WTC11 (cell line): Measurements from ENCODE around the gene CLCF1. TPM values are rescaled to one million over a fixed set of nuclear protein-coding genes. Genes with fewer than 3 reads are reported as not detected.

Experiments
- ATAC-seq: fragments of 200-7000 bp; cut with Tn5 transposase; 2 replicates; pipeline ENCODE4 v1.10.0; 2021; ENCODE audit warnings: mild to moderate bottlenecking, moderate library complexity
- CTCF ChIA-PET: fragments of 300-600 bp; sonication (Branson Sonifier 250); formaldehyde crosslinking; loops from one replicate; lab custom pipeline; 2021; ENCODE audit warnings: antibody characterized with exemption; lab: Charles Lee
- POLR2A ChIA-PET: fragments of 350-600 bp; sonication (Branson Sonifier 250); formaldehyde crosslinking; loops from one replicate; lab custom pipeline; 2021; ENCODE audit warnings: antibody characterized with exemption; lab: Charles Lee
- DNase-seq: peaks from one replicate; pipeline ENCODE4 v3.0.0; 2021; ENCODE audit warnings: low spot score
- H3K27ac Mint-ChIP-seq: 2 replicates; pipeline ENCODE4 v1.8.0; 2021; ENCODE audit warnings: mixed read lengths
- H3K27me3 Mint-ChIP-seq: 2 replicates; pipeline ENCODE4 v1.8.0; 2021; ENCODE audit warnings: low read depth, mild to moderate bottlenecking, moderate library complexity, mixed read lengths
- H3K36me3 Mint-ChIP-seq: 2 replicates; pipeline ENCODE4 v1.8.0; 2021; ENCODE audit warnings: mixed read lengths
- H3K4me1 Mint-ChIP-seq: 2 replicates; pipeline ENCODE4 v1.8.0; 2022; ENCODE audit warnings: mixed read lengths
- H3K4me3 Mint-ChIP-seq: 2 replicates; pipeline ENCODE4 v1.8.0; 2021; ENCODE audit warnings: mild to moderate bottlenecking, moderate library complexity, mixed read lengths
- H3K9me3 Mint-ChIP-seq: 2 replicates; pipeline ENCODE4 v1.8.0; 2021; ENCODE audit warnings: mixed read lengths
- CBFB ChIP-seq: sonication (generic); formaldehyde crosslinking; IDR thresholded peaks from 2 replicates; pipeline ENCODE4 v1.8.1; 2022; ENCODE audit warnings: mild to moderate bottlenecking, low read depth, missing genetic modification reagents
- ESRRA ChIP-seq: sonication (generic); formaldehyde crosslinking; IDR thresholded peaks from 2 replicates; pipeline ENCODE4 v1.8.1; 2022; ENCODE audit warnings: mild to moderate bottlenecking, missing genetic modification reagents, borderline replicate concordance
- ETV6 ChIP-seq: sonication (generic); formaldehyde crosslinking; IDR thresholded peaks from 2 replicates; pipeline ENCODE4 v1.8.1; 2022; ENCODE audit warnings: mild to moderate bottlenecking, missing genetic modification reagents
- FOXJ3 ChIP-seq: sonication (generic); formaldehyde crosslinking; IDR thresholded peaks from 2 replicates; pipeline ENCODE4 v1.9.0; 2021; ENCODE audit warnings: missing genetic modification reagents, mild to moderate bottlenecking, borderline replicate concordance
- FOXK1 ChIP-seq: sonication (generic); formaldehyde crosslinking; IDR thresholded peaks from 2 replicates; pipeline ENCODE4 v1.8.0; 2022; ENCODE audit warnings: mild to moderate bottlenecking, moderate library complexity, missing genetic modification reagents
- IRF2 ChIP-seq: sonication (generic); formaldehyde crosslinking; IDR thresholded peaks from 2 replicates; pipeline ENCODE4 v1.8.0; 2022; ENCODE audit warnings: low read depth, missing genetic modification reagents, borderline replicate concordance
- JAZF1 ChIP-seq: fragments of 250-450 bp; sonication (Bioruptor Pico); IDR thresholded peaks from 2 replicates; pipeline ENCODE4 v1.9.0; 2021; ENCODE audit warnings: moderate library complexity, mild to moderate bottlenecking, inconsistent platforms
- MYBL2 ChIP-seq: sonication (generic); formaldehyde crosslinking; IDR thresholded peaks from 2 replicates; pipeline ENCODE4 v1.8.1; 2023; ENCODE audit warnings: mild to moderate bottlenecking, moderate library complexity, missing genetic modification reagents
- NR1H2 ChIP-seq: sonication (generic); formaldehyde crosslinking; IDR thresholded peaks from 2 replicates; pipeline ENCODE4 v1.9.0; 2021; ENCODE audit warnings: mild to moderate bottlenecking, moderate library complexity, missing genetic modification reagents
- TEAD1 ChIP-seq: sonication (generic); formaldehyde crosslinking; IDR thresholded peaks from 2 replicates; pipeline ENCODE4 v1.8.0; 2022; ENCODE audit warnings: mild to moderate bottlenecking, missing genetic modification reagents
- TEAD4 ChIP-seq: sonication (generic); formaldehyde crosslinking; IDR thresholded peaks from 2 replicates; pipeline ENCODE4 v1.8.0; 2022; ENCODE audit warnings: mild to moderate bottlenecking, missing genetic modification reagents
- ZNF121 ChIP-seq: sonication (generic); formaldehyde crosslinking; IDR thresholded peaks from 2 replicates; pipeline ENCODE4 v1.8.0; 2023; ENCODE audit warnings: missing genetic modification reagents
- ZNF219 ChIP-seq: sonication (generic); formaldehyde crosslinking; IDR thresholded peaks from 2 replicates; pipeline ENCODE4 v1.8.0; 2023; ENCODE audit warnings: missing genetic modification reagents, mild to moderate bottlenecking, borderline replicate concordance
- ZNF671 ChIP-seq: fragments of 250-450 bp; sonication (Bioruptor Pico); IDR thresholded peaks from 2 replicates; pipeline ENCODE4 v1.8.0; 2021; ENCODE audit warnings: mild to moderate bottlenecking
- total RNA-seq: library from RNA; stranded (reverse); gene quantifications from 3 replicates; pipeline ENCODE4 v1.2.3, GENCODE V29; 2021
- TF ChIP-seq, protein P1 (sequence below): sonication (generic); formaldehyde crosslinking; IDR thresholded peaks from 2 replicates; pipeline ENCODE4 v1.8.0; 2022; ENCODE audit warnings: mild to moderate bottlenecking, missing genetic modification reagents
- TF ChIP-seq, protein P2 (sequence below): fragments of 250-450 bp; sonication (Bioruptor Pico); IDR thresholded peaks from 2 replicates; pipeline ENCODE4 v2.1.2; 2022; ENCODE audit warnings: mild to moderate bottlenecking, moderate library complexity
- TF ChIP-seq, protein P3 (sequence below): sonication (generic); formaldehyde crosslinking; IDR thresholded peaks from 2 replicates; pipeline ENCODE4 v1.8.1; 2022; ENCODE audit warnings: low read depth, missing genetic modification reagents, borderline replicate concordance
- TF ChIP-seq, protein P4 (sequence below): sonication (generic); formaldehyde crosslinking; IDR thresholded peaks from 2 replicates; pipeline ENCODE4 v1.8.1; 2023; ENCODE audit warnings: mild to moderate bottlenecking, missing genetic modification reagents, moderate library complexity
- TF ChIP-seq, protein P5 (sequence below): sonication (generic); formaldehyde crosslinking; IDR thresholded peaks from 2 replicates; pipeline ENCODE4 v1.8.0; 2023; ENCODE audit warnings: missing genetic modification reagents
- TF ChIP-seq, protein P6 (sequence below): sonication (generic); formaldehyde crosslinking; IDR thresholded peaks from 2 replicates; pipeline ENCODE4 v1.8.0; 2023; ENCODE audit warnings: missing genetic modification reagents, mild to moderate bottlenecking, borderline replicate concordance
- TF ChIP-seq, protein P7 (sequence below): fragments of 250-450 bp; sonication (Bioruptor Pico); IDR thresholded peaks from 2 replicates; pipeline ENCODE4 v1.8.0; 2021; ENCODE audit warnings: mild to moderate bottlenecking
- TF ChIP-seq, protein P8 (sequence below): fragments of 200-600 bp; IDR thresholded peaks from 2 replicates; pipeline ENCODE4 v1.8.0; 2022; ENCODE audit warnings: antibody characterized with exemption
- TF ChIP-seq, protein P9 (sequence below): sonication (generic); formaldehyde crosslinking; IDR thresholded peaks from 2 replicates; pipeline ENCODE4 v1.8.0; 2022; ENCODE audit warnings: mild to moderate bottlenecking, missing genetic modification reagents

Gene CLCF1
- total RNA-seq, 1 experiment from 2014 or later = 0.92 TPM

DNA sequence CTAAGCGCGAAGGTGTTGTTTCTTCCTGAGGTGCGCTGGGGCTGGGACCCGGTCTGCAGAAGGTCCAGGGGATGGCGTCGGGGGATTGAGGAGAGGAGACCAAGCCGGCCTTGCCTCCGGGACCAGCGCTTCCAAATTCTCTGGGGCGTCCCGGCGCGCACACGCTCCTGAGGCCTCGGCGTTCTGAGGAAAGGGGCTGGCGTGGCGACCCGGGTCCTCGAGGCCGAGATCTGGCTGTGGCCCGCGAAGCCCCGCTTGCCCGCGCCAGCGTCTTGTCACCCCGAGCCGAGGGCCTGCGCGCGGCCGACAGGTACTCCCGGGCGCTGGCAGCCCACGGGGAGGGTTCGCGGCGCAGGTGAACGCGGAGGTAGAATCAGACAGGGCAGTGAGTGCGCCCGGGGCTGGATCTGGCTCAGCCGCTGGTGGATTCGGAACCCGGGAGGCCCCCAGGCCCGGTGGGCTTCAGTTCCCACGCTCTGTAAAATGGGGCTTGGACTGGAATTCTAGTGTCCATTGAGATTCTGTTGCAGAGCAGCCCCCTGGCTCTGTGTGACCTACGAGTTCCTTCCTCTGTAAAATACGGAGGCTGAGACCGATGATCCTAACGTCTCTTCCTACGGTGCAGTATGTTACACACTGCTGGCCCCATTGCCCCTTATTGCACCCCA lies 55.4 kb downstream of the CLCF1 start:
- POLR2A ChIA-PET = interaction anchor here (0.9 to 1.4 kb wide), 5 partner anchors 15 to 96 kb away, joined by 3 to 10 read pairs (median 4); partner anchors contain the start of genes GRK2, POLD4 and SSH3
- Mint-ChIP-seq H3K4me3 (peak overlapping the region; percentile 91), H3K36me3 (no peaks in the 10 kb centered on the region), H3K4me1 (peaks cover 5% of the 10 kb centered on the region), H3K27me3 (peaks cover 41% of the 10 kb centered on the region), H3K27ac (no peak overlapping the region; the same call in 1 of the 2 replicates), H3K9me3 (no peaks in the 10 kb centered on the region)
- peak; percentile 11; the same call in 1 of the 2 replicates for ATAC-seq
- CTCF ChIA-PET = interaction anchor here (0.5 to 5.4 kb wide), 50 partner anchors 8 to 1322 kb away, joined by 3 to 122 read pairs (median 6); partner anchors contain the start of genes AIP, ANKRD13D, CLCF1 and GRK2
- peak; percentile 49 for DNase-seq
- TF ChIP-seq IRF2 (CRISPR knock-in tag) = no peak
- TF ChIP-seq TEAD4 (CRISPR knock-in tag) = no peak
- TF ChIP-seq TEAD1 (CRISPR knock-in tag) = peak; percentile 45; the same call in 1 of the 2 replicates
- TF ChIP-seq, protein P1, sequence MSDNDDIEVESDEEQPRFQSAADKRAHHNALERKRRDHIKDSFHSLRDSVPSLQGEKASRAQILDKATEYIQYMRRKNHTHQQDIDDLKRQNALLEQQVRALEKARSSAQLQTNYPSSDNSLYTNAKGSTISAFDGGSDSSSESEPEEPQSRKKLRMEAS (CRISPR knock-in tag) = peak; percentile 70
- no peak for TF ChIP-seq JAZF1 (CRISPR knock-in tag)
- TF ChIP-seq ZNF121 (CRISPR knock-in tag) = no peak
- no peak for TF ChIP-seq CBFB (CRISPR knock-in tag)
- TF ChIP-seq, protein P2, sequence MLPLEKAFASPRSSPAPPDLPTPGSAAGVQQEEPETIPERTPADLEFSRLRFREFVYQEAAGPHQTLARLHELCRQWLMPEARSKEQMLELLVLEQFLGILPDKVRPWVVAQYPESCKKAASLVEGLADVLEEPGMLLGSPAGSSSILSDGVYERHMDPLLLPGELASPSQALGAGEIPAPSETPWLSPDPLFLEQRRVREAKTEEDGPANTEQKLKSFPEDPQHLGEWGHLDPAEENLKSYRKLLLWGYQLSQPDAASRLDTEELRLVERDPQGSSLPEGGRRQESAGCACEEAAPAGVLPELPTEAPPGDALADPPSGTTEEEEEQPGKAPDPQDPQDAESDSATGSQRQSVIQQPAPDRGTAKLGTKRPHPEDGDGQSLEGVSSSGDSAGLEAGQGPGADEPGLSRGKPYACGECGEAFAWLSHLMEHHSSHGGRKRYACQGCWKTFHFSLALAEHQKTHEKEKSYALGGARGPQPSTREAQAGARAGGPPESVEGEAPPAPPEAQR = no peak
- TF ChIP-seq ZNF671 (CRISPR knock-in tag) = no peak
- TF ChIP-seq, protein P3, sequence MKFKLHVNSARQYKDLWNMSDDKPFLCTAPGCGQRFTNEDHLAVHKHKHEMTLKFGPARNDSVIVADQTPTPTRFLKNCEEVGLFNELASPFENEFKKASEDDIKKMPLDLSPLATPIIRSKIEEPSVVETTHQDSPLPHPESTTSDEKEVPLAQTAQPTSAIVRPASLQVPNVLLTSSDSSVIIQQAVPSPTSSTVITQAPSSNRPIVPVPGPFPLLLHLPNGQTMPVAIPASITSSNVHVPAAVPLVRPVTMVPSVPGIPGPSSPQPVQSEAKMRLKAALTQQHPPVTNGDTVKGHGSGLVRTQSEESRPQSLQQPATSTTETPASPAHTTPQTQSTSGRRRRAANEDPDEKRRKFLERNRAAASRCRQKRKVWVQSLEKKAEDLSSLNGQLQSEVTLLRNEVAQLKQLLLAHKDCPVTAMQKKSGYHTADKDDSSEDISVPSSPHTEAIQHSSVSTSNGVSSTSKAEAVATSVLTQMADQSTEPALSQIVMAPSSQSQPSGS (CRISPR knock-in tag) = no peak
- no peak for TF ChIP-seq MYBL2
- TF ChIP-seq ETV6 (CRISPR knock-in tag) = peak; percentile 87; the same call in 1 of the 2 replicates
- TF ChIP-seq, protein P4, sequence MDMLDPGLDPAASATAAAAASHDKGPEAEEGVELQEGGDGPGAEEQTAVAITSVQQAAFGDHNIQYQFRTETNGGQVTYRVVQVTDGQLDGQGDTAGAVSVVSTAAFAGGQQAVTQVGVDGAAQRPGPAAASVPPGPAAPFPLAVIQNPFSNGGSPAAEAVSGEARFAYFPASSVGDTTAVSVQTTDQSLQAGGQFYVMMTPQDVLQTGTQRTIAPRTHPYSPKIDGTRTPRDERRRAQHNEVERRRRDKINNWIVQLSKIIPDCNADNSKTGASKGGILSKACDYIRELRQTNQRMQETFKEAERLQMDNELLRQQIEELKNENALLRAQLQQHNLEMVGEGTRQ (CRISPR knock-in tag) = no peak
- TF ChIP-seq, protein P5, sequence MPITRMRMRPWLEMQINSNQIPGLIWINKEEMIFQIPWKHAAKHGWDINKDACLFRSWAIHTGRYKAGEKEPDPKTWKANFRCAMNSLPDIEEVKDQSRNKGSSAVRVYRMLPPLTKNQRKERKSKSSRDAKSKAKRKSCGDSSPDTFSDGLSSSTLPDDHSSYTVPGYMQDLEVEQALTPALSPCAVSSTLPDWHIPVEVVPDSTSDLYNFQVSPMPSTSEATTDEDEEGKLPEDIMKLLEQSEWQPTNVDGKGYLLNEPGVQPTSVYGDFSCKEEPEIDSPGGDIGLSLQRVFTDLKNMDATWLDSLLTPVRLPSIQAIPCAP (CRISPR knock-in tag) = no peak
- no peak for TF ChIP-seq NR1H2 (CRISPR knock-in tag)
- TF ChIP-seq ZNF219 (CRISPR knock-in tag) = no peak
- TF ChIP-seq, protein P6, sequence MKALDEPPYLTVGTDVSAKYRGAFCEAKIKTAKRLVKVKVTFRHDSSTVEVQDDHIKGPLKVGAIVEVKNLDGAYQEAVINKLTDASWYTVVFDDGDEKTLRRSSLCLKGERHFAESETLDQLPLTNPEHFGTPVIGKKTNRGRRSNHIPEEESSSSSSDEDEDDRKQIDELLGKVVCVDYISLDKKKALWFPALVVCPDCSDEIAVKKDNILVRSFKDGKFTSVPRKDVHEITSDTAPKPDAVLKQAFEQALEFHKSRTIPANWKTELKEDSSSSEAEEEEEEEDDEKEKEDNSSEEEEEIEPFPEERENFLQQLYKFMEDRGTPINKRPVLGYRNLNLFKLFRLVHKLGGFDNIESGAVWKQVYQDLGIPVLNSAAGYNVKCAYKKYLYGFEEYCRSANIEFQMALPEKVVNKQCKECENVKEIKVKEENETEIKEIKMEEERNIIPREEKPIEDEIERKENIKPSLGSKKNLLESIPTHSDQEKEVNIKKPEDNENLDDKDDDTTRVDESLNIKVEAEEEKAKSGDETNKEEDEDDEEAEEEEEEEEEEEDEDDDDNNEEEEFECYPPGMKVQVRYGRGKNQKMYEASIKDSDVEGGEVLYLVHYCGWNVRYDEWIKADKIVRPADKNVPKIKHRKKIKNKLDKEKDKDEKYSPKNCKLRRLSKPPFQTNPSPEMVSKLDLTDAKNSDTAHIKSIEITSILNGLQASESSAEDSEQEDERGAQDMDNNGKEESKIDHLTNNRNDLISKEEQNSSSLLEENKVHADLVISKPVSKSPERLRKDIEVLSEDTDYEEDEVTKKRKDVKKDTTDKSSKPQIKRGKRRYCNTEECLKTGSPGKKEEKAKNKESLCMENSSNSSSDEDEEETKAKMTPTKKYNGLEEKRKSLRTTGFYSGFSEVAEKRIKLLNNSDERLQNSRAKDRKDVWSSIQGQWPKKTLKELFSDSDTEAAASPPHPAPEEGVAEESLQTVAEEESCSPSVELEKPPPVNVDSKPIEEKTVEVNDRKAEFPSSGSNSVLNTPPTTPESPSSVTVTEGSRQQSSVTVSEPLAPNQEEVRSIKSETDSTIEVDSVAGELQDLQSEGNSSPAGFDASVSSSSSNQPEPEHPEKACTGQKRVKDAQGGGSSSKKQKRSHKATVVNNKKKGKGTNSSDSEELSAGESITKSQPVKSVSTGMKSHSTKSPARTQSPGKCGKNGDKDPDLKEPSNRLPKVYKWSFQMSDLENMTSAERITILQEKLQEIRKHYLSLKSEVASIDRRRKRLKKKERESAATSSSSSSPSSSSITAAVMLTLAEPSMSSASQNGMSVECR (CRISPR knock-in tag) = 0 out of 2 replicates have a peak, but pooled peaks have one; percentile 5
- TF ChIP-seq ESRRA (CRISPR knock-in tag) = no peak
- TF ChIP-seq FOXK1 (CRISPR knock-in tag) = peak; percentile 78; the same call in 1 of the 2 replicates
- TF ChIP-seq, protein P7, sequence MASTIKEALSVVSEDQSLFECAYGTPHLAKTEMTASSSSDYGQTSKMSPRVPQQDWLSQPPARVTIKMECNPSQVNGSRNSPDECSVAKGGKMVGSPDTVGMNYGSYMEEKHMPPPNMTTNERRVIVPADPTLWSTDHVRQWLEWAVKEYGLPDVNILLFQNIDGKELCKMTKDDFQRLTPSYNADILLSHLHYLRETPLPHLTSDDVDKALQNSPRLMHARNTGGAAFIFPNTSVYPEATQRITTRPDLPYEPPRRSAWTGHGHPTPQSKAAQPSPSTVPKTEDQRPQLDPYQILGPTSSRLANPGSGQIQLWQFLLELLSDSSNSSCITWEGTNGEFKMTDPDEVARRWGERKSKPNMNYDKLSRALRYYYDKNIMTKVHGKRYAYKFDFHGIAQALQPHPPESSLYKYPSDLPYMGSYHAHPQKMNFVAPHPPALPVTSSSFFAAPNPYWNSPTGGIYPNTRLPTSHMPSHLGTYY (CRISPR knock-in tag) = no peak
- TF ChIP-seq, protein P8, sequence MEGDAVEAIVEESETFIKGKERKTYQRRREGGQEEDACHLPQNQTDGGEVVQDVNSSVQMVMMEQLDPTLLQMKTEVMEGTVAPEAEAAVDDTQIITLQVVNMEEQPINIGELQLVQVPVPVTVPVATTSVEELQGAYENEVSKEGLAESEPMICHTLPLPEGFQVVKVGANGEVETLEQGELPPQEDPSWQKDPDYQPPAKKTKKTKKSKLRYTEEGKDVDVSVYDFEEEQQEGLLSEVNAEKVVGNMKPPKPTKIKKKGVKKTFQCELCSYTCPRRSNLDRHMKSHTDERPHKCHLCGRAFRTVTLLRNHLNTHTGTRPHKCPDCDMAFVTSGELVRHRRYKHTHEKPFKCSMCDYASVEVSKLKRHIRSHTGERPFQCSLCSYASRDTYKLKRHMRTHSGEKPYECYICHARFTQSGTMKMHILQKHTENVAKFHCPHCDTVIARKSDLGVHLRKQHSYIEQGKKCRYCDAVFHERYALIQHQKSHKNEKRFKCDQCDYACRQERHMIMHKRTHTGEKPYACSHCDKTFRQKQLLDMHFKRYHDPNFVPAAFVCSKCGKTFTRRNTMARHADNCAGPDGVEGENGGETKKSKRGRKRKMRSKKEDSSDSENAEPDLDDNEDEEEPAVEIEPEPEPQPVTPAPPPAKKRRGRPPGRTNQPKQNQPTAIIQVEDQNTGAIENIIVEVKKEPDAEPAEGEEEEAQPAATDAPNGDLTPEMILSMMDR = no peak; the same call in 1 of the 2 replicates
- TF ChIP-seq, protein P9, sequence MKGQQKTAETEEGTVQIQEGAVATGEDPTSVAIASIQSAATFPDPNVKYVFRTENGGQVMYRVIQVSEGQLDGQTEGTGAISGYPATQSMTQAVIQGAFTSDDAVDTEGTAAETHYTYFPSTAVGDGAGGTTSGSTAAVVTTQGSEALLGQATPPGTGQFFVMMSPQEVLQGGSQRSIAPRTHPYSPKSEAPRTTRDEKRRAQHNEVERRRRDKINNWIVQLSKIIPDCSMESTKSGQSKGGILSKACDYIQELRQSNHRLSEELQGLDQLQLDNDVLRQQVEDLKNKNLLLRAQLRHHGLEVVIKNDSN (CRISPR knock-in tag) = no peak
- TF ChIP-seq FOXJ3 = no peak
